Globus pallidus (tissue), 1 donor: ENCODE data around the gene NOS1AP.

Experiments used
- DNase-seq: peaks from one replicate; pipeline ENCODE4 v3.0.0-alpha.2; 2015; ENCODE audit warnings: low spot score

Gene NOS1AP

DNA sequence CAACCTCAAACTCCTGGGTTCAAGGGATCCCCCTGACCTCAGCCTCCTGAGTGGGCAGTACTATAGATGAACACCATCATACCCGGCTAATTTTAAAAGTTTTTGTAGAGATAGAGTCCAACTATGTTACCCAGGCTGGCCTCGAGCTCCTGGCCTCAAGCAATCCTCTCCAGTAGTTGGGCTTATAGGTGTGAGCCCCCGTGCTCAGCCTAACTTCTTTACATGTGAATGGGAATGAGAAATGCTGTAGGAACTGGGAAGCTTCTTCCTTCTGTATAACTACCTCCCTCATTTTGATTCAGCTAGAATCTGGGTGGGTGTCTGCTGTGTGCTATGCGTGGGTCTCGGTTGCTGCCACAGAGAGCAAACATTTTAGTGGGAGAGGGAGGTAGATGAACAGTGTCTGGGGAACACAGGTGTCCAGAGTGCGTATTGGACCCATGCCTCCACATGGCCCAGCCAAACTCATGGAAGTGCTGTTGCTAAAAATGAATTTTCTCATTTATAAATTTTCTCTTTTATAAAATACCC, 150.6 kb downstream of the NOS1AP start:
- no peak for DNase-seq

GRCh38 chr1:162222014-162222413, 152.5 kb downstream of the NOS1AP start:
- DNase-seq = no peak

GRCh38 chr1:162222730-162223129, 153.2 kb downstream of the NOS1AP start:
- DNase-seq = no peak

DNA sequence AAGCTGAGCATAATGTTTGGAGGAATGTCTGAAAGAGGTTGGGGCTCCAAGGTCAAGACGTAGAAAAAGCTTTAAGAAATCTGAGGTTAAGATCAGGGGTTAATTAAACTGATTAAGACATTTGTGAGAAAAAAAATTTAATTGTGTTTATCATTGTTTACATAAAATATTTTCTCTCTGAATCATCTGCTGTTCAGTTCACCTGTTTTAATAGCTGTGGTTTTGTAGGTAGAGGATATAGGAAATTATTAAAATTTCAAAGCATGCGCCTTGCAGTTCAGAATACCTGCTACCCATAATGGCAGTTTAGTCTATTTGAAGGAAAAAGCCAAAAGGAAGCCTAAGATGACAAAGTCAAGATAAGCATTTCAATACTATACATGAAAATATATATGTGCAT, 154.0 kb downstream of the NOS1AP start:
- DNase-seq = no peak

DNA sequence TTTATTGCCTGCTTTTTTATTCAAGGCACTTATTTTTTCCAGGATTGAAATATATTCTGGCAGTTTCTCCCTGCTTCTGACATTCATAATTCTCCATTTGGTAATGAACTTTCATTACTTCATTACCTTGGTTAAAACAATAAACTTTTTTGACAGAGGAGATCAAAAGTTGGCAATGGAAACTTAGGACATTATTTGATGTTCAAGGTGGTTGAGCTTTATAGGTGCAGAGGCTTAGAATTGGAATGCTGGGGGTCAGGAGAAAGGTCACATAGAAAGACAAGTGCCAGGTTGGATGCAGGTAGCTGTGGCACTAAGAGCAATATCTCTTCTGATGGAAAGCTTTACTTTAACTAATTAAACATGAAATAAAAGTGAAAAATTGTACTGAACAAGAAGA, 154.8 kb downstream of the NOS1AP start:
- no peak for DNase-seq

- DNase-seq = no peak
Measured at GRCh38 chr1:162228586-162228985, 159.1 kb downstream of the NOS1AP start.

- no peak for DNase-seq
Measured at GRCh38 chr1:162229549-162229948, 160.1 kb downstream of the NOS1AP start.

- peak; percentile 64 for DNase-seq
Measured at GRCh38 chr1:162230096-162230495, 160.6 kb downstream of the NOS1AP start.

DNA sequence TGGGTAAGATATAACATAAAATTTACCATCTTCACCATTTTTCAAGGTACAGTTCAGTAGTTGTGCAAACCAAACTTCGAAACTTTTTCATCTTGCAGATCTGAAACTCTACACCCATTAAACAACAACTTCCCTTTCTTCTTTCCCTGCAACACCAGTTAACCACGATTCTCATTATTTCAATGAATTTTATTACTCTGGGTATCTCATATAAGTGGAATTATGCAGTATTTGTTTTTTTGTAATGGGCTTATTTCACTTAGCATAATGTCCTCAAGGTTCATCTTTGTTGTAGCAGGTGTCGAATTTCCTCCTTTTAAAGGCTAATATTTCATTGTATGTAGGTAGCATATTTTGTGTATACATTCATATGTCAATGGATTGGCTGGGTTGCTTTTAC, 161.0 kb downstream of the NOS1AP start:
- DNase-seq = no peak

- no peak for DNase-seq
Measured at GRCh38 chr1:162232034-162232711, 162.7 kb downstream of the NOS1AP start.

GRCh38 chr1:162233066-162233465, 163.6 kb downstream of the NOS1AP start:
- DNase-seq = no peak

DNA sequence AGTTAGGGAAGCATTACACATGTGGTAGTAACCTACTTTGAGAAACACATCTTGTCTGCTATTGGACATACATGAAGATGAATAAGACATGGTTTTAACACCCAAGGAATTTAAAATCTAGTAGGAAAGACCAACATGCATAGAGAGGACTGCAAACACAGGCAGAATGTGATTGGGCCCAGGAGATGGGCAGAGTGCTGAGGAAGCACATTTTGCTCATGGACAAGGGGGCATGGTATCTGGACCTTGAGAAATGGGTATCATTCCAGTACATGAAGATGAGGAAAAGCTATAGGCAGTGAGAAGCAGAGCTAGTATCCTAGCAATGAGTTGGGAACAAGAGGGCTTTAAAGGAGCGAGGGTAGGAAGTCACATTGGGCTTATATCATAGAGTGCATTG, 164.4 kb downstream of the NOS1AP start:
- DNase-seq = no peak

- DNase-seq = no peak
Measured at GRCh38 chr1:162234571-162234970, 165.1 kb downstream of the NOS1AP start.

- DNase-seq = no peak
Measured at GRCh38 chr1:162235241-162235800, 165.8 kb downstream of the NOS1AP start.

DNA sequence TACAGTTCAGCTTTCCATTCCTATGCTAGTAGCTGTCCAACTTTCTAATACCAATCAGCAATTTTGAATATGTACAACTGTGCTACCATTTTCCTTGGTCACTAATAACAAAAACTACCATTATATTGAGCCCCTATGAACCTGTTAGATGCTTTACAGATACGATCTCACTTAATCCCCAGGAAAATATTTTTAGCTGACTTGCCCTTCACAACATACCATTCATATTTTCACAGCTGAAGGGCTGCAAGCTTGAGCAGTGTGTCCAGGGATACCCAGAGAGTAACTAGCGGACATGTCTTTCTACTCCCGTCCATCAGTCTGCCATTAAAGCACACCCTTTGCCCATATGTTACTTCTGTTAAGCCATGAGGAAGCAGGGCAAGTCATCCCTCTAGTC, 166.7 kb downstream of the NOS1AP start:
- no peak for DNase-seq

DNA sequence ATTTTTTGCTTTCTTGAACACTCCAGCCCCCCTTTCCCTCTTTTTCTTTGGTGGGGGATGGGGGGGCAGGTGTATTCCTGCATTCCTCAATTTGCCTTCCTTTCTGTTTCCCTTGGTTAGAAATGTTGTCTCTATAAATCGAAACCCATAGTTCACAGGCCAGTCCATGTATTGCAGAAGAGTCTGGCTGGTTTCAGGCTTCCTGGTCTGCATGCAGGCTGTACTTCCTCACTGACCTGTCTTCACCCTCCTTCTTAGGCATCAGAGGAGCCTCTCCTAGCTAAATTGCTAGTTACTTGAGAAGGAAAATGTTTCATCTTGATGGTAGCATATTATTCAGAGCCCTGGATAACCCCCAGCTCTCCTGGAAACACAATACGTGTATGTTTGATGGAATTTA, 167.1 kb downstream of the NOS1AP start:
- DNase-seq = no peak

DNA sequence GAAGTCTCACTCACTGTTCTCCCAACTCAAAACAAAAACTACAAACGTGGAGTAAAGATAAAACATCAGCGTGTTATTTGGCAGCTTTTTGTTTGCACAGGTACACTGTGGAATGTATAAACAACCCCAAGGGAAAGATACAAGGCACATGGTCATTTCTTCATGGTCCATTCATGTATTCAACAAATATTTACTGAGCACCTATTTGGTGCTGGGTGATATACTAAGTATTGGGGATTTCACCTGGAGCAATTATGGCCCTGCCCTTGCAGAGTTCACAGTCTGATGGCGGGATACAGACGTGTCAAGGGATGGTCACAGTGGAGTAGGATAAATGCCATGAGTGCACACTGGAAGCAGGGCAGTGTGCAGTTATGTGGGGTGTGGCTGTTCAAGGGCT, 171.1 kb downstream of the NOS1AP start:
- DNase-seq = no peak

GRCh38 chr1:162242804-162243203, 173.3 kb downstream of the NOS1AP start:
- no peak for DNase-seq

DNA sequence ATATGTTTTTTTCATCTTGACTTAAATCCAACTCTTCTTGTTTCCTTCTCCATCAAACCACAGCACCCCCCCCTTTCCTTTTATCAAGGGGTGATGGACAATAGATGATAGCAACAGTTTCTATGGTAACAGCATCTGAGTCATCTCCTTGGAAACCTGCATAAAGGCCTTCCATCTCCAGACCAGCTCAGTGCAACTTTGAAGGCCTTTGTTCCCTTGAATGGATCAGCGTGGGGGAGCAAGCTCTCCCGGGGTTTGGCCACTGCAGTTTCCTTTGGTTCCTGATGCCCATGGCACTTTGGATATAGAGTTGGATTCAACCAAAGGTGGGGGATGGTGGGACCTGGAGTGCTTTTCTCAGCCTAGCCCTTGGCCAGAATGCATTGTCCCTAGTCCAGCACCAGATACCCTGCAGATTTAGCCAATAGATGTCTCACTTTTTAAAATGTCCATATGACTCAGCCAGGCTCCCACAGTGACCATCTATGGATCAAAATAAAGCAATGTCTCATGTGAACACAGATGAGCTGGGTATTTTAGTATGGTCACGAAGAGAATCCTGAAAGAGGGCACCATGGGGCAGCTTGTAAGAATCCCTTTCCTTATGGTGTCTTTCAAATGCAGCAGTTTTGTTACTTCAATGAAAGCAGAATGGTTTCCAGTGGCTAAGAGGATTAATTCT, 179.5 kb downstream of the NOS1AP start:
- peak; percentile 45 for DNase-seq

DNA sequence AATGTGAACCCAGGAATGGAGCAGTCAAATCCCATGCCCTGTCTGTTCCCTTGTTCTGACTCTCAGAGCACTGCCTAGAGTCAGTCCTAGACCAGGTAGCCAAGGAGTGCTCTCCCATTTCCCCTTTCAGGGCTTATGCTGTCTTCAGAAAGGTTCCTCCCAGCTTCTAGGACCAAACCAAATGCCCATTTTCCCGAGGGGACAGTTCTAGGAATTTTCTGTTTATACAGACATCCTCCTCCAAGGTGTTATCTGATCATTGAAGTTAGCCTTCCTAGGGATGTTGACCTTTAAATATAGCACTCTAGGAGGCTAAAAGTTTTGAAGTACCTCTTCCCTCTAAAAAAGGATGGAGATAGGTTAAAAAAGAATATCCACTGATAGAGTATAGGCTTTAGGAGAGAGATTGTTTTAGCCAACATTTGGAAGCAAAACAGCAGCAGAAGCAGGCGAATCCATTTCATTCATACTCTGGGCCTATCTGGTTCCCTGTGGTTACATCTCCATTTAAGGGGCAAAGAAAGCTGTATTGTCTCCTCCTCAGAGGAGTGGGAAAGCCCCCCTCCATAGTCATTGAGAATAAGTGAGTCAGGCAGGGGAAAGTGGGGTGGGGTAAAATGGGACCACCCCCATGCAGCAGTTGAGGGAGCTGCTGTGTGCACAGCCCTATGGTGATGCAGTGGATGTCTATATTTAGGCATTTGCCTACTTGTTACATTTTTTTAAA, 180.7 kb downstream of the NOS1AP start:
- DNase-seq = no peak

DNA sequence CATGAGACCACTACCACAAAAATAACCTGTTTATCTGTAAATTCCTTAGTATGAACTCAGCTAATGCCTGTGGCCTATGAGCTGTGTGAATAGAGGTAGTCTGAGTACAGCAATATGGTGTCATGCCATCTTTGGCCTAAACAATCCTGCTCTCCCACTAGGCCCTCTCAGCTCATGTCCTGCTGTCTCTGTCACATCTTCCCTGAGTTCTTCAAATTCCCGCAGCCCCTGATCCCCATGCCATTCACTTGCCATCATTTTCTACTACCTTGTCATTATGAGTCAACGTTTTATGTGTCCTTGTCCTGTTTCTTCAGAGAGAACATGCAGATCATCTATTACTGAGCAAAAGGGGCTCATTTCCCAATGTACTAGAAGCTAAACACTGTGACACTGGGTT, 181.6 kb downstream of the NOS1AP start:
- no peak for DNase-seq

DNA sequence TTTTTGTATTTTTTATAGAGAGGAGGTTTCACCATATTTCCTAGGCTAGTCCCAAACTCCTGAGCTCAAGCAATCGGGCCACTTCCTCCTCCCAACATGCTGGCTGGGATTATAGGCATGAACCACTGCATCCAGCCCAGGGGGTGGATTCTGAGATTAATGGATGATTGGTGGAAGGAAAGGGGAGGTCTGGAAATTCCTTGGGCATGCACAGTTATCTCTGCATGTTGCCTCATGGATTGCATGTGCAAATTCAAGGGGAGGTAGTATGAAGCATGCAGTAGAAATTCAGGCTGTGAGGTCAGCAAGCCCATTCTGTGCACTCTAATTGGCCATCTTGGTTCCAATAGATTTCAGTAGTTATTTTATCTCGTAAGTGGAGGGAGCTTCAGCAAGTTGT, 182.7 kb downstream of the NOS1AP start:
- no peak for DNase-seq

- no peak for DNase-seq
Measured at GRCh38 chr1:162253790-162254189, 184.3 kb downstream of the NOS1AP start.
